Mucosa of descending colon (tissue), 3 donors: ENCODE results near the gene MYRIP. TPM values are rescaled to one million over a fixed set of nuclear protein-coding genes. Genes with fewer than 3 reads are reported as not detected.

Experiments
- ATAC-seq: fragments of 200-7000 bp; cut with Tn5 transposase; one replicate; pipeline ENCODE4 v1.9.1; 2020; ENCODE audit warnings: mild to moderate bottlenecking, moderate library complexity
- DNase-seq, 3 donors: peaks; one replicate each; pipeline ENCODE4 v3.0.0-alpha.2; 2020
- H3K36me3 ChIP-seq: fragments of 200-600 bp; one replicate; pipeline ENCODE4 v1.8.0; 2021; ENCODE audit warnings: low read depth, mild to moderate bottlenecking
- H3K4me1 ChIP-seq: fragments of 200-600 bp; one replicate; pipeline ENCODE4 v1.8.0; 2021; ENCODE audit warnings: low read depth, mild to moderate bottlenecking
- H3K4me3 ChIP-seq: fragments of 200-600 bp; one replicate; pipeline ENCODE4 v1.8.0; 2021; ENCODE audit warnings: mild to moderate bottlenecking
- H3K9me3 ChIP-seq: fragments of 200-600 bp; one replicate; pipeline ENCODE4 v1.8.0; 2021; ENCODE audit warnings: mild to moderate bottlenecking
- intact Hi-C, 2 donors: fragments of 100-400 bp; cut with DNase I in 1 of 2; cut with micrococcal nuclease in 1 of 2; formaldehyde crosslinking; loops; one replicate each; pipeline versions ENCODE4 v1.11.0 to v1.11.1; 2022; cut with DNase I, micrococcal nuclease
- total RNA-seq, 3 donors: library from RNA; stranded (reverse); fragmentation: NEBNext Ultra II Directional in 2 of 3; extraction: Animal tissue kit (Norgen Biotek cat#: 25700) in 2 of 3; gene quantifications; one replicate each; pipeline versions ENCODE4 v1.2.1 to v1.2.4, GENCODE V29; 2021 to 2023
- TF ChIP-seq, protein P1 (sequence below): fragments of 200-600 bp; IDR thresholded peaks from one replicate; pipeline ENCODE4 v1.8.0; 2022; ENCODE audit warnings: antibody characterized with exemption, mild to moderate bottlenecking
- donor health status: DM: no; HTN: no; CAD: no; lungs with moderate emphysema.
- donor health status: DM: no; HTN: no; CAD: no.
- donor health status: DM: no; HTN: yes; CAD: no.

The MYRIP gene
- total RNA-seq, 3 donors from 2014 or later: 7.2 to 11.2 (median 9.9) TPM

DNA sequence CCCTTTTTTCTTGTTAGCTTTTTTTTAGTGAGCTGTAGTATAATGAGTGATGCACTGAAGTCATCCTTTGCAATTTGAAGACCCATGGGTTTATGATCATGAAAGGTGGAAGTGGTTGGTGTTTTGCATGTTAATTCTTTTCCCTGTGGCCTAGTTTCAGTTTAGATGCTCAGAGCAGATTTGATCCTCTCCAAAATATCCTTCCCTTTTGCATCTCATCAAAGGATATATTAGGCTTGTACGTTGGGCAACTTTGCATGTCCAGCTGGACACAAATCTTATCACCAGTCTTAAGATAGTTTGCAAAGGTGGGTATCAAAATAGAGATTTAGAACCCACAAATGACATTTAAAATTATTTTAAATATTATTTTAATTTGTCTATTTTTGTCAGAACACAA lies 72.7 kb downstream of the MYRIP start:
- Histone ChIP-seq H3K9me3 (no peaks in the 10 kb centered on the region), H3K4me3 (no peak overlapping the region), H3K4me1 (no peaks in the 10 kb centered on the region), H3K36me3 (no peaks in the 10 kb centered on the region)
- TF ChIP-seq, protein P1, sequence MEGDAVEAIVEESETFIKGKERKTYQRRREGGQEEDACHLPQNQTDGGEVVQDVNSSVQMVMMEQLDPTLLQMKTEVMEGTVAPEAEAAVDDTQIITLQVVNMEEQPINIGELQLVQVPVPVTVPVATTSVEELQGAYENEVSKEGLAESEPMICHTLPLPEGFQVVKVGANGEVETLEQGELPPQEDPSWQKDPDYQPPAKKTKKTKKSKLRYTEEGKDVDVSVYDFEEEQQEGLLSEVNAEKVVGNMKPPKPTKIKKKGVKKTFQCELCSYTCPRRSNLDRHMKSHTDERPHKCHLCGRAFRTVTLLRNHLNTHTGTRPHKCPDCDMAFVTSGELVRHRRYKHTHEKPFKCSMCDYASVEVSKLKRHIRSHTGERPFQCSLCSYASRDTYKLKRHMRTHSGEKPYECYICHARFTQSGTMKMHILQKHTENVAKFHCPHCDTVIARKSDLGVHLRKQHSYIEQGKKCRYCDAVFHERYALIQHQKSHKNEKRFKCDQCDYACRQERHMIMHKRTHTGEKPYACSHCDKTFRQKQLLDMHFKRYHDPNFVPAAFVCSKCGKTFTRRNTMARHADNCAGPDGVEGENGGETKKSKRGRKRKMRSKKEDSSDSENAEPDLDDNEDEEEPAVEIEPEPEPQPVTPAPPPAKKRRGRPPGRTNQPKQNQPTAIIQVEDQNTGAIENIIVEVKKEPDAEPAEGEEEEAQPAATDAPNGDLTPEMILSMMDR: no peak
- intact Hi-C loops: no loop called here
- ATAC-seq (no peak), DNase-seq (no peak)

DNA sequence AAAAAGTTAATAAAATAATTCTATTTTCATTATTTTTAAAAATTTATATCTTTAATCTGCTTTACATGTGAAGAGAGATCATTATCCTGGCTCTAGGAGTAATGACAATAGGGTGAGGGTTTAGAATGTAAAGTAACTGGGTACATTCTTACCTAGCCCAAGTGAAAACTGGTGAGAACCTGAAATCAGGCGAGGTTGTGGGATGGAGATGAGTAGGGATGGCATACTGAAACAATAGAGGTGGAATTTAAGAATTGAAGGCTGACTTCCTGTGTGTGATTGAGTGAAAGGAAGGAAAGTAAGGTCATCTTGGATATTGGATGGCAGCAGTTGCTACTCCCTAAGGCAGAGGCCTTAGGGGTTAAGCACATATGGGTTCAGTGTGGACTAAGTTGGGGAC lies 82.7 kb downstream of the MYRIP start:
- TF ChIP-seq, protein P1: no peak
- H3K4me1 ChIP-seq: no peaks in the 10 kb centered on the region
- ATAC-seq (no peak), DNase-seq (no peak)
- H3K9me3 ChIP-seq: no peaks in the 10 kb centered on the region
- no peaks in the 10 kb centered on the region for H3K36me3 ChIP-seq
- intact Hi-C loops: no loop called here
- no peak overlapping the region for H3K4me3 ChIP-seq

DNA sequence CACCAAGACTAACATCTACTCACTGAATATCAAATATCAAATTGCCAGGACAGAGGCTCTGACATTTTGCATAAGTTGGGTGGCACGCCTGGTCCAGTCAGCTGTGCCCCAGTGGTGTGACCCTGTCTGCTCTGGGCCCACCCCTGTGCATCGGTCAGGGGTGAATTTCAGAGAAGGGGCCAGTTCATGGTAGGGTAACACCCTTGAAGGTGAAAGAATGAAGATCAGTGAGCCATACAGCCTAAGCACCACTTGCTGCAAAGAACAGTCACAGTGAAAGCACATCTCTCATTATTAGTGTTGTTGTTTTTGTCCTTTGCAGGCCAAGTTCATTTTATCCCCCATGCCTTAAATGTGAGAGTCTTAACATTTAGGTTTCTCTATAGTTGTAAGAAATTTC lies 86.8 kb downstream of the MYRIP start:
- ATAC-seq: no peak

DNA sequence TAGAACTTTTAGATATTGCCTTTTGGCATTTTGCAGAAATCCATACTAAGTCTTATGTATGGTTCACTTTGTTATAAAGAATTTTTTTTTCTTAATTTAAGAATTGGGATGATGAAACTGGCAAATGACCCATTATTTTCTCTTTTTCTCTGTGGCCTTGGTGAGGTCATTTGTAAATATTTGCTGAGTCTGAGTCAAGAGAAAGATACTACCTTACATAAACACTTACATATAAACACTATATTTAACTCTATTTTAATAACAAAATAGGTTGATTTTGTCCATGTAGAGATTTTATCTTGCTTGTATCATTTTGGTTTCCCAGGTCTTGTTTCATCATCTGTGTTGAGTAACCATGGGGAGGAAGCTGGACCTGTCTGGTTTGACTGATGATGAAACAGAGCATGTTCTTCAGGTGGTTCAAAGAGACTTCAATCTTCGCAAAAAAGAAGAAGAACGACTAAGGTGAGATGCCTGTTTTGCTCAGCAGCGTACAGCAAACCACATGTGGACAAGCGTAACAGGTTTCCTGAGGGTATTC lies 91.1 kb downstream of the MYRIP start:
- no peak for ATAC-seq
- no peak for DNase-seq
- intact Hi-C loops: no loop called here

More for the DNA sequence above, 86.8 kb downstream of the MYRIP start:
- DNase-seq: no peak
- no peaks in the 10 kb centered on the region for H3K9me3 ChIP-seq
- no peaks in the 10 kb centered on the region for H3K36me3 ChIP-seq
- intact Hi-C loops: no loop called here
- no peaks in the 10 kb centered on the region for H3K4me1 ChIP-seq
- H3K4me3 ChIP-seq: no peak overlapping the region
- TF ChIP-seq, protein P1: no peak

DNA sequence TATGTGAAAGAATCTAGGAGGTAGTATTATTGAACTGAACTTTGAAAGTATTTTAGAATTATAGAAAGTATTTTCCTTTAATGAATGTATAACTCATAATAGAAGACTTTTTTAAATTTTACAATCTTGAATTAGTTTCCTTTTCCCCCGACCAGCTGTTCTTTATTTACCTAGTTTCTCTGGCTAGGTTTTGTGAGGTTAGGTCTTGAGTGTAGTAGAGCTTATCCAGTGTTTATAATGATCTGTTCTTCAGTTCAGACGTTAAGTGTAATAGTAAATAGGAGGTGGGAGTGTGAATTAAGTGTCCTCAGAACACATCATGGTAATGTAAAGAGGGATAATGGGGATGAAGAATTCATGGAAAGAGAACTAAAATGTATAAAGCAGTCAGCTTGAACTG lies 93.8 kb downstream of the MYRIP start:
- intact Hi-C loops: no loop called here
- H3K4me1 ChIP-seq: peaks cover 2% of the 10 kb centered on the region
- no peak overlapping the region for H3K4me3 ChIP-seq
- ATAC-seq (peak; percentile 48), DNase-seq (no peak)
- TF ChIP-seq, protein P1: no peak
- H3K36me3 ChIP-seq: no peaks in the 10 kb centered on the region
- no peaks in the 10 kb centered on the region for H3K9me3 ChIP-seq

More for the DNA sequence above, 91.1 kb downstream of the MYRIP start:
- TF ChIP-seq, protein P1: no peak
- Histone ChIP-seq H3K9me3 (no peaks in the 10 kb centered on the region), H3K4me3 (no peak overlapping the region), H3K36me3 (no peaks in the 10 kb centered on the region), H3K4me1 (no peaks in the 10 kb centered on the region)

DNA sequence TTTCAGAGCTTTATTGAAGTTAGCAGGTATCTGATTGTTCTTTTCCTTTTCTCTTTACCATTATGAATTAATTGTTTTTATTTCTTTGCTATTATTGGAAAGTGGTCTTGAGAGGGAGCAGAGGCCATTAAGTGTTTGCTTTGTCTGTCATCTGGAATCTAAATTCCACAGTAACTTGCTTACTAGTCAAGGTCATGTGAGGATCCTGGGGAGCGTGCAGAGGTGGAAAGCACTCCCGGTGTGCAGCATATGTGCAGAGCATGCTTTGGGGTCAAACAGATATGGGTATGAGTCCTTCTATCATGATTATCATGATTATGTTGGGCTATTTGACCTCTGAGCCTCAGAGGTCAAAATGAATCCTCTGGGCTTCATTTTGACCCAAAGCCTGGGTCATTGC lies 96.4 kb downstream of the MYRIP start:
- no peak for DNase-seq
- TF ChIP-seq, protein P1: no peak
- ATAC-seq: no peak
- H3K9me3 ChIP-seq: no peaks in the 10 kb centered on the region
- intact Hi-C loops: no loop called here
- H3K4me3 ChIP-seq: no peak overlapping the region
- H3K36me3 ChIP-seq: no peaks in the 10 kb centered on the region
- H3K4me1 ChIP-seq: peaks cover 8% of the 10 kb centered on the region
